K562 (cell line): Measurements from ENCODE around the gene KDF1. TPM values are rescaled to one million over a fixed set of nuclear protein-coding genes. Genes with fewer than 3 reads are reported as not detected.

Experiments used
- ATF1 ChIP-seq, 2 experiments: fragments of 450-650 bp in 1 of 2; IDR thresholded peaks; 2 replicates each; pipeline ENCODE4 v1.6.1; 2016; ENCODE audit warnings: missing compliant biosample characterization in 1 of 2, missing genetic modification characterization in 1 of 2
- CTCF ChIP-seq, 3 experiments: IDR thresholded peaks in 2 of 3; conservative IDR thresholded peaks in 1 of 3; 2 replicates each; pipeline ENCODE4 v1.5.1; 2011 to 2012; ENCODE audit warnings: low read length in 3 of 3, mild to moderate bottlenecking in 3 of 3, control low read depth in 2 of 3, improper control_type of control experiment in 1 of 3, inconsistent platforms in 1 of 3, low read depth in 1 of 3, mixed read lengths in 1 of 3, moderate library complexity in 1 of 3; ENCODE audit not compliant: insufficient read depth in 2 of 3
- E2F8 ChIP-seq: fragments of 450-650 bp; IDR thresholded peaks from 2 replicates; pipeline ENCODE4 v1.7.1; 2018; ENCODE audit warnings: mild to moderate bottlenecking, low read depth; ENCODE audit not compliant: partially characterized antibody
- FOXO4 ChIP-seq: fragments of 450-650 bp; formaldehyde crosslinking; IDR thresholded peaks from 2 replicates; pipeline ENCODE4 v1.4.0; 2020; ENCODE audit warnings: mild to moderate bottlenecking, moderate library complexity
- GMEB1 ChIP-seq: fragments of 250-450 bp; sonication (Bioruptor Pico); IDR thresholded peaks from 2 replicates; pipeline ENCODE4 v1.4.0; 2020; ENCODE audit warnings: mild to moderate bottlenecking
- HES1 ChIP-seq: fragments of 450-650 bp; IDR thresholded peaks from 2 replicates; pipeline ENCODE4 v1.6.1; 2016; ENCODE audit warnings: low read depth, mild to moderate bottlenecking, moderate library complexity
- HIVEP1 ChIP-seq: fragments of 250-450 bp; sonication (Bioruptor Pico); IDR thresholded peaks from 2 replicates; pipeline ENCODE4 v1.4.0; 2020; ENCODE audit warnings: mild to moderate bottlenecking
- HNRNPLL ChIP-seq: fragments of 200-400 bp; formaldehyde crosslinking; IDR thresholded peaks from 2 replicates; pipeline ENCODE4 v1.6.1; 2017; ENCODE audit warnings: low read length, low read depth, mild to moderate bottlenecking; ENCODE audit not compliant: poor library complexity, severe bottlenecking
- POLR2A ChIP-seq: fragments of 450-650 bp; conservative IDR thresholded peaks from 2 replicates; pipeline ENCODE4 v1.6.1; 2016
- SMAD2 ChIP-seq: fragments of 150-350 bp; IDR thresholded peaks from 2 replicates; pipeline ENCODE4 v1.6.1; 2014; ENCODE audit warnings: low read depth, mild to moderate bottlenecking, low read length
- SREBF1 ChIP-seq: fragments of 150-350 bp; IDR thresholded peaks from 2 replicates; pipeline ENCODE4 v1.6.1; 2014; ENCODE audit warnings: antibody characterized with exemption, low read depth, low read length, borderline replicate concordance
- SRSF1 ChIP-seq: fragments of 200-400 bp; formaldehyde crosslinking; IDR thresholded peaks from 2 replicates; pipeline ENCODE4 v1.6.1; 2017; ENCODE audit warnings: mild to moderate bottlenecking, low read depth, low read length, moderate library complexity
- TFAM ChIP-seq: fragments of 250-450 bp; sonication (Bioruptor Pico); conservative IDR thresholded peaks from 2 replicates; pipeline ENCODE4 v1.5.0; 2021; ENCODE audit warnings: mild to moderate bottlenecking, moderate library complexity
- VEZF1 ChIP-seq: fragments of 200-800 bp; sonication (Bioruptor generic); IDR thresholded peaks from 2 replicates; pipeline ENCODE4 v1.6.1; 2017; ENCODE audit warnings: missing genetic modification characterization, missing compliant biosample characterization
- ZC3H4 ChIP-seq: sonication (generic); formaldehyde crosslinking; IDR thresholded peaks from 2 replicates; pipeline ENCODE4 v1.9.0; 2021; ENCODE audit warnings: missing genetic modification reagents, borderline replicate concordance
- ZFP30 ChIP-seq: fragments of 250-450 bp; sonication (Bioruptor Pico); IDR thresholded peaks from 2 replicates; pipeline ENCODE4 v1.8.0; 2022; ENCODE audit warnings: moderate library complexity, mild to moderate bottlenecking, inconsistent platforms, borderline replicate concordance
- polyA plus RNA-seq, 8 experiments: library from polyadenylated mRNA; depleted of rRNA in 4 of 8; stranded (reverse) in 5 of 8; unstranded in 3 of 8; fragments of >200 nt; fragmentation: Nextera tagmentation in 2 of 8; fragmentation: Illumina TruSeq in 1 of 8; extraction: Ambion mirVana in 2 of 8; extraction: Trizol in 1 of 8; gene quantifications; 2 replicates each; pipeline versions ENCODE4 v1.2.1 to v1.2.3, GENCODE V29; 2011 to 2014; ENCODE audit warnings: inconsistent platforms in 1 of 8, missing spikeins in 1 of 8
- total RNA-seq, 7 experiments: library from RNA; depleted of rRNA in 6 of 7; stranded (reverse); fragments of >200 nt in 6 of 7; fragmentation: Illumina TruSeq in 2 of 7; extraction: Trizol in 2 of 7; gene quantifications; 2 replicates each; pipeline versions ENCODE4 v1.2.1 to v1.2.3, GENCODE V29; 2011 to 2021; ENCODE audit warnings: low replicate concordance in 1 of 7

KDF1 gene
- total and polyA plus RNA-seq, 9 of the 15 experiments (the other 6 are each of a cell fraction or from before 2014, with no cell fraction given), result 0.38 to 1.9 (median 0.83) TPM

GRCh38 chr1:26900001-26900814 is 60.1 kb downstream of the KDF1 start, which contains the start of gene GPATCH3 (continued):
- TF ChIP-seq SRSF1 (no peak), HIVEP1 (CRISPR knock-in tag) (no peak), CTCF (IDR thresholded peaks at IDR 0.05 in 2 of 3, conservative IDR thresholded peaks at IDR 0.05 in 1 of 3; ENCODE audit: insufficient read depth in 2 of 3, low read depth in 1 of 3, low read length in 3 of 3) (no peak), TFAM (no peak), SREBF1 (no peak; the same call in 1 of the 2 replicates), ATF1 (CRISPR knock-in tag; IDR thresholded peaks at IDR 0.05) (no peak), ATF1 (tag; IDR thresholded peaks at IDR 0.05) (peak; percentile 72), HNRNPLL (peak; percentile 28), ZC3H4 (CRISPR knock-in tag) (no peak), ZFP30 (no peak), VEZF1 (CRISPR knock-in tag) (peak; percentile 27; the same call in 1 of the 2 replicates), SMAD2 (no peak), GMEB1 (0 out of 2 replicates have a peak, but pooled peaks have one; percentile 47), HES1 (no peak), POLR2A (peak; percentile 96), E2F8 (peak; percentile 56), FOXO4 (no peak)
